H1 (cell line): Measurements from ENCODE around the gene USP43. TPM values are rescaled to one million over a fixed set of nuclear protein-coding genes. Genes with fewer than 3 reads are reported as not detected.

Experiments
- CTCF ChIA-PET: fragments of 300-600 bp; sonication (Branson Sonifier 250); formaldehyde crosslinking; loops from one replicate; lab custom pipeline; 2021; ENCODE audit not compliant: partially characterized antibody; lab: Charles Lee
- POLR2A ChIA-PET: fragments of 300-600 bp; sonication (Branson Sonifier 250); formaldehyde crosslinking; loops from one replicate; lab custom pipeline; 2021; ENCODE audit warnings: inconsistent platforms; ENCODE audit not compliant: partially characterized antibody; lab: Charles Lee
- DNase-seq, 2 experiments: peaks; one replicate each; pipeline versions ENCODE4 v3.0.0 to v3.0.0-alpha.2; 2010 to 2022; ENCODE audit warnings: low spot score in 2 of 2, low read depth in 1 of 2, mixed read lengths in 1 of 2
- FAIRE-seq: peaks from 2 replicates; lab custom pipeline; 2011; peaks lifted over from hg19 to GRCh38; lab: Jason Lieb, UNC
- H2AFZ ChIP-seq: 2 replicates; pipeline ENCODE4 v1.8.1; 2012; ENCODE audit warnings: low read length, inconsistent platforms
- H2AK5ac ChIP-seq: 2 replicates; pipeline ENCODE4 v1.6.1; 2013; ENCODE audit warnings: low read depth, low read length
- H2BK120ac ChIP-seq: replicated peaks from 2 replicates; pipeline ENCODE3; 2013; ENCODE audit warnings: low read depth, low read length, inconsistent platforms
- H2BK12ac ChIP-seq: 2 replicates; pipeline ENCODE4 v1.6.1; 2013; ENCODE audit warnings: low read depth, low read length
- H2BK15ac ChIP-seq: 2 replicates; pipeline ENCODE4 v1.6.1; 2013; ENCODE audit warnings: low read length
- H2BK20ac ChIP-seq: 2 replicates; pipeline ENCODE4 v1.6.1; 2013; ENCODE audit warnings: low read length
- H2BK5ac ChIP-seq: 2 replicates; pipeline ENCODE4 v1.6.1; 2013; ENCODE audit warnings: low read depth, low read length
- H3K14ac ChIP-seq: 2 replicates; pipeline ENCODE4 v1.6.1; 2013; ENCODE audit warnings: inconsistent platforms; ENCODE audit not compliant: insufficient read length
- H3K18ac ChIP-seq: 2 replicates; pipeline ENCODE4 v1.6.1; 2013; ENCODE audit warnings: low read length; ENCODE audit errors: extremely low read depth
- H3K23ac ChIP-seq: 2 replicates; pipeline ENCODE4 v1.6.1; 2013; ENCODE audit warnings: inconsistent platforms; ENCODE audit not compliant: insufficient read length
- H3K23me2 ChIP-seq: 2 replicates; pipeline ENCODE4 v1.6.1; 2013; ENCODE audit warnings: low read depth, low read length
- H3K27ac ChIP-seq: 2 replicates; pipeline ENCODE4 v1.6.1; 2011; ENCODE audit warnings: low read depth, low read length, inconsistent platforms
- H3K27me3 ChIP-seq, 4 experiments: replicated peaks in 1 of 4; 1 replicate in 1 of 4; 2 replicates in 3 of 4; pipeline versions ENCODE4 v1.6.1 to v1.8.1; 2011 to 2013; ENCODE audit warnings: low read length in 3 of 4, mild to moderate bottlenecking in 3 of 4, inconsistent platforms in 2 of 4, mixed read lengths in 2 of 4, moderate library complexity in 1 of 4; ENCODE audit not compliant: control insufficient read depth in 3 of 4, insufficient read depth in 3 of 4; ENCODE audit errors: extremely low read depth in 1 of 4
- H3K36me3 ChIP-seq, 4 experiments: 2 replicates each; pipeline versions ENCODE4 v1.6.1 to v1.8.1; 2011 to 2013; ENCODE audit warnings: mild to moderate bottlenecking in 4 of 4, low read length in 3 of 4, moderate library complexity in 2 of 4, control low read depth in 1 of 4, inconsistent platforms in 1 of 4; ENCODE audit not compliant: insufficient read depth in 4 of 4, control insufficient read depth in 2 of 4
- H3K4ac ChIP-seq: replicated peaks from 2 replicates; pipeline ENCODE3; 2013; ENCODE audit warnings: low read length, low read depth, mixed read lengths, inconsistent platforms; ENCODE audit not compliant: insufficient read length
- H3K4me1 ChIP-seq, 4 experiments: replicated peaks in 1 of 4; 1 replicate in 1 of 4; 2 replicates in 3 of 4; pipeline versions ENCODE4 v1.6.1 to v1.8.1; 2011 to 2013; ENCODE audit warnings: low read length in 3 of 4, inconsistent platforms in 2 of 4, mixed read lengths in 1 of 4; ENCODE audit not compliant: insufficient read depth in 4 of 4, control insufficient read depth in 3 of 4
- H3K4me2 ChIP-seq, 2 experiments: 2 replicates each; pipeline versions ENCODE4 v1.6.1 to v1.8.1; 2011 to 2013; ENCODE audit warnings: low read depth in 2 of 2, low read length in 2 of 2, control low read depth in 1 of 2, inconsistent platforms in 1 of 2, mild to moderate bottlenecking in 1 of 2; ENCODE audit not compliant: insufficient read depth in 1 of 2
- H3K4me3 ChIP-seq, 4 experiments: fragments of 200-600, 300-600 bp in 1 of 4; sonication (generic), shearing (Covaris generic), sonication (Bioruptor Twin) in 1 of 4; 2 replicates each; pipeline versions ENCODE4 v1.5.1 to v1.8.1; 2011 to 2016; ENCODE audit warnings: low read length in 4 of 4, low read depth in 3 of 4, control low read depth in 2 of 4, inconsistent platforms in 2 of 4, mild to moderate bottlenecking in 2 of 4, mixed read lengths in 1 of 4, moderate library complexity in 1 of 4; ENCODE audit not compliant: insufficient read depth in 2 of 4; ENCODE audit errors: extremely low read depth in 1 of 4
- H3K56ac ChIP-seq: replicated peaks from 2 replicates; pipeline ENCODE3; 2013; ENCODE audit warnings: low read depth, mild to moderate bottlenecking, mixed read lengths, low read length, inconsistent platforms; ENCODE audit not compliant: insufficient read length
- H3K79me1 ChIP-seq: 2 replicates; pipeline ENCODE4 v1.6.1; 2013; ENCODE audit warnings: low read depth, low read length, control low read depth
- H3K79me2 ChIP-seq, 2 experiments: 2 replicates each; pipeline versions ENCODE4 v1.6.1 to v1.8.1; 2012 to 2013; ENCODE audit warnings: low read length in 2 of 2, mild to moderate bottlenecking in 2 of 2, inconsistent platforms in 1 of 2; ENCODE audit not compliant: insufficient read depth in 2 of 2, control insufficient read depth in 1 of 2
- H3K9ac ChIP-seq, 4 experiments: replicated peaks in 1 of 4; 1 replicate in 1 of 4; 2 replicates in 3 of 4; pipeline versions ENCODE4 v1.6.1 to v1.8.1; 2011 to 2013; ENCODE audit warnings: low read depth in 3 of 4, low read length in 3 of 4, control low read depth in 2 of 4, mild to moderate bottlenecking in 2 of 4, moderate library complexity in 2 of 4, inconsistent platforms in 1 of 4; ENCODE audit errors: extremely low read depth in 1 of 4
- H3K9me3 ChIP-seq, 2 experiments: 2 replicates each; pipeline versions ENCODE4 v1.6.1 to v1.8.1; 2012 to 2013; ENCODE audit warnings: mild to moderate bottlenecking in 2 of 2, moderate library complexity in 2 of 2, control low read depth in 1 of 2, inconsistent platforms in 1 of 2, low read depth in 1 of 2, low read length in 1 of 2, mixed read lengths in 1 of 2; ENCODE audit not compliant: insufficient read depth in 2 of 2
- H4K20me1 ChIP-seq, 2 experiments: replicated peaks in 1 of 2; 2 replicates each; pipeline versions ENCODE3 to v1.8.1; 2011 to 2013; ENCODE audit warnings: inconsistent platforms in 2 of 2, low read length in 2 of 2, mild to moderate bottlenecking in 1 of 2; ENCODE audit not compliant: insufficient read depth in 2 of 2, control insufficient read depth in 1 of 2
- H4K5ac ChIP-seq: 2 replicates; pipeline ENCODE4 v1.6.1; 2013; ENCODE audit warnings: low read length, low read depth, mixed read lengths, inconsistent platforms; ENCODE audit not compliant: insufficient read length
- H4K8ac ChIP-seq: 2 replicates; pipeline ENCODE4 v1.8.0; 2013; ENCODE audit warnings: mild to moderate bottlenecking, moderate library complexity, low read length, inconsistent platforms; ENCODE audit not compliant: insufficient read depth; ENCODE audit errors: extremely low read depth
- H4K91ac ChIP-seq: replicated peaks from 2 replicates; pipeline ENCODE3; 2013; ENCODE audit warnings: low read length, mixed read lengths, inconsistent platforms; ENCODE audit not compliant: insufficient read length
- CTBP2 ChIP-seq: IDR thresholded peaks from 2 replicates; pipeline ENCODE4 v1.7.0; 2011; ENCODE audit warnings: borderline replicate concordance, mild to moderate bottlenecking, moderate library complexity, mixed read lengths, low read length; ENCODE audit not compliant: insufficient read depth, insufficient read length
- RBBP5 ChIP-seq: IDR thresholded peaks from 2 replicates; pipeline ENCODE4 v1.7.1; 2012; ENCODE audit warnings: low read depth, mild to moderate bottlenecking, inconsistent platforms, low read length, moderate library complexity, borderline replicate concordance
- WGBS, 2 experiments: shearing (Covaris generic) in 1 of 2; methylation state at CpG; one replicate each; pipeline versions ENCODE4 v1.1.6 to v1.1.7; 2013 to 2015; ENCODE audit warnings: low lambda C conversion rate in 2 of 2, mixed read lengths in 2 of 2, inconsistent platforms in 1 of 2, low coverage in 1 of 2, missing lambda C conversion rate in 1 of 2; ENCODE audit not compliant: insufficient replicate concordance in 2 of 2, insufficient coverage in 1 of 2, insufficient read length in 1 of 2; ENCODE audit errors: extremely low coverage in 1 of 2, missing lambda C conversion rate in 1 of 2; 5-methylcytosine and 5-hydroxymethylcytosine counted together
- polyA plus RNA-seq, 7 experiments: library from polyadenylated mRNA; depleted of rRNA in 3 of 7; stranded (reverse) in 5 of 7; unstranded in 2 of 7; fragments of >200 nt in 5 of 7; fragments of 200-250 nt in 2 of 7; gene quantifications; 1 replicate in 5 of 7; 2 replicates in 1 of 7; 4 replicates in 1 of 7; pipeline versions ENCODE4 v1.2.1 to v1.2.3, GENCODE V29; 2011 to 2013; ENCODE audit warnings: missing spikeins in 2 of 7, mixed read lengths in 2 of 7
- total RNA-seq: library from RNA; stranded (reverse); fragmentation: NEBNext Ultra II Directional; extraction: Animal tissue kit (Norgen Biotek cat#: 25700); gene quantifications from 2 replicates; pipeline ENCODE4 v1.2.1, GENCODE V29; 2021

USP43 gene
- total and polyA plus RNA-seq, 2 of the 8 experiments (the other 6 are each of a cell fraction or from before 2014, with no cell fraction given) = 3.0 to 7.2 TPM

- CTCF ChIA-PET = interaction anchor here (0.9 to 5.3 kb wide), 10 partner anchors 9 to 202 kb away, joined by 3 to 20 read pairs (median 4); partner anchors contain the start of gene CFAP52
- no peak for DNase-seq
Observed at GRCh38 chr17:9726291-9726690, 81.0 kb downstream of the USP43 start.

More at GRCh38 chr17:9726291-9726690, 81.0 kb downstream of the USP43 start:
- no peaks in the 10 kb centered on the region for H3K79me2 ChIP-seq
- no peak overlapping the region for H2AFZ ChIP-seq
- H3K79me1 ChIP-seq = no peaks in the 10 kb centered on the region; the same call in 1 of the 2 replicates
- H3K14ac ChIP-seq = no peak overlapping the region
- peaks cover 0 to 3% (median 0%) of the 10 kb centered on the region in 4 experiments; a peak in 1 of 8 replicates for H3K36me3 ChIP-seq
- H4K5ac ChIP-seq = no peak overlapping the region
- H2BK15ac ChIP-seq = no peak overlapping the region
- no peaks in the 10 kb centered on the region for H3K4me1 ChIP-seq
- FAIRE-seq = no peak
- H3K27ac ChIP-seq = no peak overlapping the region
- POLR2A ChIA-PET = no interaction called here
- no peak overlapping the region for H3K4ac ChIP-seq
- H3K56ac ChIP-seq = no peak overlapping the region
- no peak overlapping the region for H2BK5ac ChIP-seq
- TF ChIP-seq RBBP5 (no peak), CTBP2 (no peak)
- no peak overlapping the region for H3K4me2 ChIP-seq
- H3K9ac ChIP-seq = no peak overlapping the region
- no peak overlapping the region for H4K91ac ChIP-seq
- H2BK12ac ChIP-seq = no peak overlapping the region
- no peak overlapping the region for H3K4me3 ChIP-seq
- no peak overlapping the region for H2BK20ac ChIP-seq
- H3K18ac ChIP-seq = no peak overlapping the region
- no peaks in the 10 kb centered on the region for H3K23me2 ChIP-seq
- H2AK5ac ChIP-seq = no peak overlapping the region
- peaks cover 5 to 6% of the 10 kb centered on the region in 2 experiments; a peak in 3 of 4 replicates for H3K9me3 ChIP-seq
- peaks cover 0 to 2% of the 10 kb centered on the region in 2 experiments for H4K20me1 ChIP-seq
- WGBS, 2 experiments = 93% methylated on average over 6 of the region's 6 CpGs; no CpG with 5 or more reads in 1 of the 2 experiments
- no peaks in the 10 kb centered on the region for H3K27me3 ChIP-seq
- no peak overlapping the region for H4K8ac ChIP-seq
- H3K23ac ChIP-seq = no peak overlapping the region
- H2BK120ac ChIP-seq = no peak overlapping the region
